Naive thymus-derived CD8-positive, alpha-beta T cell (primary cell): Measurements from ENCODE around the gene MYO5A. TPM values are rescaled to one million over a fixed set of nuclear protein-coding genes. Genes with fewer than 3 reads are reported as not detected.
"Not testable (repeated sequence)": the region's sequence is repeated elsewhere in the genome, so short reads cannot be mapped to it uniquely, and the experiment has no call there.

Experiments used
- ATAC-seq, 2 donors: fragments of 150-1000 bp; cut with Tn5 transposase in 1 of 2; sonication (Bioruptor Pico), chemical (Tn5 transposase) in 1 of 2; 1 replicate in 1 of 2; 2 replicates in 1 of 2; pipeline ENCODE4 v1.10.0; 2021; ENCODE audit warnings: mild to moderate bottlenecking in 2 of 2, moderate library complexity in 2 of 2
- POLR2A ChIA-PET: fragments of 350-600 bp; sonication (Branson Sonifier 250); formaldehyde crosslinking; loops from one replicate; lab custom pipeline; 2021; ENCODE audit warnings: antibody characterized with exemption; lab: Charles Lee
- DNase-seq, 10 donors: peaks; one replicate each; pipeline versions ENCODE4 v3.0.0 to v3.0.0-alpha.2; 2020 to 2022
- H3K27ac Mint-ChIP-seq, 10 donors: one replicate each; pipeline ENCODE4 v1.8.0; 2020 to 2022; ENCODE audit warnings: mild to moderate bottlenecking in 10 of 10, mixed read lengths in 10 of 10, moderate library complexity in 4 of 10, inconsistent platforms in 1 of 10
- H3K27me3 Mint-ChIP-seq, 5 donors: one replicate each; pipeline ENCODE4 v1.8.0; 2021 to 2022; ENCODE audit warnings: mixed read lengths in 5 of 5
- H3K36me3 Mint-ChIP-seq, 3 donors: one replicate each; pipeline ENCODE4 v1.8.0; 2020 to 2022; ENCODE audit warnings: mixed read lengths in 3 of 3, mild to moderate bottlenecking in 2 of 3, inconsistent platforms in 1 of 3
- H3K4me1 Mint-ChIP-seq, 4 donors: one replicate each; pipeline ENCODE4 v1.8.0; 2021 to 2022; ENCODE audit warnings: mixed read lengths in 4 of 4
- H3K4me3 Mint-ChIP-seq, 10 donors: one replicate each; pipeline ENCODE4 v1.8.0; 2020 to 2022; ENCODE audit warnings: mild to moderate bottlenecking in 10 of 10, mixed read lengths in 10 of 10, moderate library complexity in 6 of 10, inconsistent platforms in 1 of 10
- H3K9me3 Mint-ChIP-seq, 9 donors: one replicate each; pipeline ENCODE4 v1.8.0; 2020 to 2022; ENCODE audit warnings: mixed read lengths in 9 of 9, mild to moderate bottlenecking in 3 of 9, inconsistent platforms in 1 of 9, moderate library complexity in 1 of 9
- polyA plus RNA-seq, 3 donors: library from polyadenylated mRNA; unstranded; fragments of 300-500 nt; fragmentation: Illumina TruSeq; gene quantifications; one replicate each; pipeline ENCODE4 v1.2.3, GENCODE V29; 2021
- total RNA-seq, 8 experiments: library from RNA in 2 of 8; stranded (reverse) in 2 of 8; gene quantifications; one replicate each; pipeline ENCODE4 v1.2.3 and lab custom pipeline; 2021 to 2026

Gene MYO5A
- total and polyA plus RNA-seq, 5 experiments from 2014 or later = 2.3 to 23.2 (median 5.6) TPM

DNA sequence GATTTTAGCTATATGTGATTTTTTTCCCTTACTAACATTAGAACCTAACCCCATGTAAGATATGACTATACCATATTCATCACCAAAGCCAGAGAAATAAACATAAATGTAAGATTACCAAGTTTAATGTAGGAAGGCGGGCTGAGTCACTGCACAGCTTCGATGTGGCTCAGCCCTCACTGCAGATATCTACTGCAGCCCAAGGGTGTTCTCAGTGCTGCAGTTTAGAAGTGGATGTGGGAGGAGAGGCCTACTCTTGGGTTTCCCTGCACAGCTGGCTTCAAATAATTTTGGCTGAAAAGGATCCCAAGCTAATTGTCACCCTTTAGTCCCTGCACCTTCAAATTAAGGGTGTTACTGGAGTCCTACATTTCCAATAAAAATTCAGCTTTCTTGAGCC is 30.9 kb upstream of the MYO5A start:
- POLR2A ChIA-PET = interaction anchor here (0.7 kb wide), 1 partner anchor 58 kb away, joined by 3 read pairs; no protein-coding TSS in a partner anchor
- Mint-ChIP-seq H3K27me3 (no peaks in the 10 kb centered on the region), H3K4me1 (peaks cover 22 to 66% (median 53%) of the 10 kb centered on the region in 4 donors), H3K36me3 (peaks cover 0 to 46% (median 8%) of the 10 kb centered on the region in 3 donors), H3K4me3 (peak overlapping the region in 1 of 10 donors; percentile 19), H3K27ac (peak overlapping the region in 3 of 10 donors; percentile 23 to 60 (median 28)), H3K9me3 (no peaks in the 10 kb centered on the region)
- DNase-seq (no peak), ATAC-seq (no peak)

- peak overlapping the region in 4 of 10 donors; percentile 9 to 29 (median 26) for H3K27ac Mint-ChIP-seq
- ATAC-seq = no peak
- POLR2A ChIA-PET = no interaction called here
Observed at GRCh38 chr15:52559022-52559421, 30.3 kb upstream of the MYO5A start.

DNA sequence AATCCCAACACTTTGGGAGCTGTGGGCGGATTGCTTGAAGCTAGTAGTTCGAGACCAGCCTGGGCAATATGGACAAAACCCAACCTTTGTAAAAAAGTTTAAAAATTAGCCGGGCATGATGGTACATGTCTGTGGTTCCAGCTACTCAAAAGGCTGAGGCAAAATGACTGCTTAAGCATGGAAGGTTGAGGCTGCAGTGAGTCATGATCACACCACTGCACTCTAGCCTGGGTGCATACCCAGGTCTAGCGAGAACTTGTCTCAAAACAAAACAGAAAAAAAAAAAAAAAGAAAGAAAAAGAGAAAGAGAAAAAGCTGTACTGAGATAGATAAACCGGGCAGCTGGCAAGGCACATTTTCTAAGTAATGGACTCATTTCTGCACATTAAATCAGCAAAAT is 29.5 kb upstream of the MYO5A start:
- H3K27ac Mint-ChIP-seq = peak overlapping the region in 3 of 10 donors; percentile 8 to 66 (median 36)
- peaks cover 24 to 55% (median 48%) of the 10 kb centered on the region in 4 donors for H3K4me1 Mint-ChIP-seq
- H3K27me3 Mint-ChIP-seq = no peaks in the 10 kb centered on the region
- ATAC-seq (peak in 1 of 2 donors; percentile 61), DNase-seq (peak in 1 of 10 donors; percentile 5)
- H3K4me3 Mint-ChIP-seq = peak overlapping the region in 3 of 10 donors; percentile 8 to 36 (median 20)
- POLR2A ChIA-PET = no interaction called here
- H3K36me3 Mint-ChIP-seq = peaks cover 0 to 59% (median 12%) of the 10 kb centered on the region in 3 donors
- H3K9me3 Mint-ChIP-seq = no peaks in the 10 kb centered on the region

More at GRCh38 chr15:52559022-52559421, 30.3 kb upstream of the MYO5A start:
- Mint-ChIP-seq H3K4me3 (peak overlapping the region in 1 of 10 donors; percentile 43), H3K4me1 (peaks cover 22 to 63% (median 49%) of the 10 kb centered on the region in 4 donors), H3K27me3 (no peaks in the 10 kb centered on the region), H3K9me3 (no peaks in the 10 kb centered on the region), H3K36me3 (peaks cover 0 to 50% (median 12%) of the 10 kb centered on the region in 3 donors)
- DNase-seq = no peak

DNA sequence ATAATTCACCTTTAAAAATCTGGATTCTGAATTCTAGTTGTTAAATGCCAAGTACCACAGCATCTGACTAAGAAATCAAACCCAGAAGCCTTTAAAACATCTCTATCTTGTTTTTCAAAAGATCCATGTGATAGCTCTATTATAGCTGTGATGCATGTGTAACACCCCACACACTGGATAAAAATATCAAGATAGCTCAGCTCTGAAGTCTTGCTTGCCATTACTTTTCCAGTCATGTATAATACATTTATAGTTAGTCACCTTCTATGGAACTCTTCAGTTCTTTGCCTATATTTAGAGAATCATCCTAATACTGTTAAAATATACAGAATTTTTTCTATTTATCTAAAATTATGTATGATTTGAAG is 28.6 kb upstream of the MYO5A start:
- no peak overlapping the region for H3K4me3 Mint-ChIP-seq
- POLR2A ChIA-PET = no interaction called here
- H3K36me3 Mint-ChIP-seq = peaks cover 0 to 56% (median 9%) of the 10 kb centered on the region in 3 donors
- no peaks in the 10 kb centered on the region for H3K27me3 Mint-ChIP-seq
- ATAC-seq (no peak), DNase-seq (no peak)
- no peaks in the 10 kb centered on the region for H3K9me3 Mint-ChIP-seq
- H3K27ac Mint-ChIP-seq = peak overlapping the region in 2 of 10 donors; percentile 7 to 15
- H3K4me1 Mint-ChIP-seq = peaks cover 19 to 49% (median 41%) of the 10 kb centered on the region in 4 donors

GRCh38 chr15:52556524-52557273 is 28.0 kb upstream of the MYO5A start:
- Mint-ChIP-seq H3K4me1 (peaks cover 19 to 47% (median 39%) of the 10 kb centered on the region in 4 donors), H3K36me3 (peaks cover 0 to 61% (median 9%) of the 10 kb centered on the region in 3 donors)

DNA sequence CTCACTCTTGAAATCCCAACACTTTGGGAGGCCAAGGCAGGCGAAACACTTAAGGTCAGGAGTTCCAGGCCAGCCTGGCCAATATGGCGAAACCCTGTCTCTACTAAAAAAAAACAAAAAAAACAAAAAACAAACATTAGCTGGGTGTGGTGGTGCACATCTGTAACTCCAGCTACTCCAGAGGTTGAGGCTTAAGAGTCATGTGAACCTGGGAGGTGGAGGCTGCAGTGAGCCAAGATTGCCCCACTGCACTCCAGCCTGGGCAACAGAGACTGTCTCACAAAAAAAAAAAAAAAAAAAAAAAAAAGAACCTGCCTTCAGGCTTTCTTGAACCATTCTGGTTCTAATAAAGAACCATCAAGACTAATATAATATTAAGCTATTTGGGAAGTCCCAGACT is 23.6 kb upstream of the MYO5A start:
- Mint-ChIP-seq H3K27me3 (no peaks in the 10 kb centered on the region), H3K9me3 (no peaks in the 10 kb centered on the region), H3K36me3 (peaks cover 0 to 82% (median 17%) of the 10 kb centered on the region in 3 donors), H3K4me1 (peaks cover 4 to 17% (median 8%) of the 10 kb centered on the region in 4 donors), H3K27ac (peak overlapping the region in 1 of 10 donors; percentile 38), H3K4me3 (no peak overlapping the region)
- no peak for DNase-seq
- POLR2A ChIA-PET = interaction anchor here (0.6 kb wide), 1 partner anchor 73 kb away, joined by 3 read pairs; no protein-coding TSS in a partner anchor
- ATAC-seq = no peak

More at GRCh38 chr15:52556524-52557273, 28.0 kb upstream of the MYO5A start:
- POLR2A ChIA-PET = no interaction called here
- no peaks in the 10 kb centered on the region for H3K9me3 Mint-ChIP-seq
- H3K4me3 Mint-ChIP-seq = no peak overlapping the region
- no peaks in the 10 kb centered on the region for H3K27me3 Mint-ChIP-seq
- DNase-seq = no peak
- no peak for ATAC-seq
- H3K27ac Mint-ChIP-seq = peak overlapping the region in 4 of 10 donors; percentile 15 to 69 (median 28)

DNA sequence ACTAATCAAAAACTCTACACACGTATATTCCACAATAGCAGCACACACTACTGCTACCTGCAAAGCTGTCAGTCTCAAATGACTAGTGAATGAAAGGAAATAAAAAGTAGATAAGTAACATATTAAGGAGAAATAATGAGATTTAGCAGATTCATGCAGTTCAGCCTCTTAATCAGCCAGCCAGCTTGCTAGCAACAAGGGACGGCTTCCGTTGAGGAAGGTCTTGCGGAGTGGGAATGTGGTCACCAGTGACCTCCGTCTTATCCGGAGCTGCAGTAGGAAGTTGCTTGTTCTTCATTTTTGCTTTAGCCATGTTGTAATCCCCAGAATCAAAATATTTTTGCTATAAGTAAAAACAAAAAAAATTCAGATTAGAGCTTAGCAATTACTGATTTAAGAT is 23.1 kb upstream of the MYO5A start:
- no peak for DNase-seq
- peak overlapping the region in 2 of 10 donors; percentile 6 to 38 for H3K27ac Mint-ChIP-seq
- POLR2A ChIA-PET = no interaction called here
- no peak for ATAC-seq
- H3K4me1 Mint-ChIP-seq = peaks cover 4 to 17% (median 8%) of the 10 kb centered on the region in 4 donors
- no peak overlapping the region for H3K4me3 Mint-ChIP-seq
- H3K36me3 Mint-ChIP-seq = peaks cover 0 to 82% (median 20%) of the 10 kb centered on the region in 3 donors
- peaks cover 0 to 3% (median 0%) of the 10 kb centered on the region in 9 donors for H3K9me3 Mint-ChIP-seq
- H3K27me3 Mint-ChIP-seq = no peaks in the 10 kb centered on the region

DNA sequence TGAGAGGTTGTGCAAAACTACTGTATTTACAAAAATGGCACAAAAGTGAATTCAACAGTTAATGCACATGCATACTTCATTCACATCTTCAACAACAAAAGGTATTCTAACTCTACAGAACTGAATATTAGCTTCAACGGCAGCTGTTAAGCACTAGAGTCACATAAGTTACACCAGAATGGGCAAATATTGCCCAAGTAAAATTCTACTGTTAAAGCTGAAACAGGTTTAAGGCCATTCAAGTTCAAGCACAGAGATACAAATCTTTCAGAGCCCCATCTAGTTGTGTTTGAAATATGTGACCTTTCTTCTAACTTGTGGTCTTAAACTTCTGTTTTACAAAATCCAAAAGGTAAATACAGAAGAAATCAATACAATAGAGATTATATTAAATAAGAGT is 22.5 kb upstream of the MYO5A start:
- H3K4me1 Mint-ChIP-seq = peaks cover 3 to 12% (median 8%) of the 10 kb centered on the region in 4 donors
- peaks cover 0 to 82% (median 20%) of the 10 kb centered on the region in 3 donors for H3K36me3 Mint-ChIP-seq
- H3K4me3 Mint-ChIP-seq, H3K27me3 Mint-ChIP-seq, H3K27ac Mint-ChIP-seq, ATAC-seq, DNase-seq, H3K9me3 Mint-ChIP-seq, POLR2A ChIA-PET: not testable (repeated sequence)

- POLR2A ChIA-PET = no interaction called here
- ATAC-seq = peak in 1 of 2 donors; percentile 30
- H3K27me3 Mint-ChIP-seq = peaks cover 0 to 2% (median 0%) of the 10 kb centered on the region in 5 donors
- no peak for DNase-seq
- H3K4me1 Mint-ChIP-seq = peaks cover 0 to 6% (median under 1%) of the 10 kb centered on the region in 4 donors
- H3K27ac Mint-ChIP-seq = peak overlapping the region in 3 of 10 donors; percentile 3 to 82 (median 5)
- peaks cover 0 to 21% (median 7%) of the 10 kb centered on the region in 9 donors for H3K9me3 Mint-ChIP-seq
- peaks cover 0 to 52% (median 25%) of the 10 kb centered on the region in 3 donors for H3K36me3 Mint-ChIP-seq
- H3K4me3 Mint-ChIP-seq = no peak overlapping the region
Observed at GRCh38 chr15:52546031-52546751, 17.5 kb upstream of the MYO5A start.

GRCh38 chr15:52540374-52541012 is 11.8 kb upstream of the MYO5A start:
- no peak for DNase-seq
- no peak for ATAC-seq
- Mint-ChIP-seq H3K27me3 (peaks cover 0 to 4% (median 2%) of the 10 kb centered on the region in 5 donors), H3K27ac (no peak overlapping the region), H3K36me3 (peaks cover 0 to 5% (median under 1%) of the 10 kb centered on the region in 3 donors), H3K9me3 (peaks cover 0 to 18% (median 3%) of the 10 kb centered on the region in 9 donors), H3K4me3 (no peak overlapping the region), H3K4me1 (peaks cover 0 to 1% (median 0%) of the 10 kb centered on the region in 4 donors)
- POLR2A ChIA-PET = interaction anchor here (0.6 to 0.9 kb wide), 2 partner anchors 9 to 58 kb away, joined by 3 to 4 read pairs; no protein-coding TSS in a partner anchor

GRCh38 chr15:52537459-52537858 is 8.8 kb upstream of the MYO5A start:
- POLR2A ChIA-PET = no interaction called here
- H3K9me3 Mint-ChIP-seq = peaks cover 0 to 7% (median 0%) of the 10 kb centered on the region in 9 donors
- ATAC-seq (no peak), DNase-seq (no peak)
- H3K27me3 Mint-ChIP-seq = peaks cover 4 to 12% (median 5%) of the 10 kb centered on the region in 5 donors
- no peaks in the 10 kb centered on the region for H3K4me1 Mint-ChIP-seq
- H3K36me3 Mint-ChIP-seq = no peaks in the 10 kb centered on the region
- H3K4me3 Mint-ChIP-seq = no peak overlapping the region
- no peak overlapping the region for H3K27ac Mint-ChIP-seq

DNA sequence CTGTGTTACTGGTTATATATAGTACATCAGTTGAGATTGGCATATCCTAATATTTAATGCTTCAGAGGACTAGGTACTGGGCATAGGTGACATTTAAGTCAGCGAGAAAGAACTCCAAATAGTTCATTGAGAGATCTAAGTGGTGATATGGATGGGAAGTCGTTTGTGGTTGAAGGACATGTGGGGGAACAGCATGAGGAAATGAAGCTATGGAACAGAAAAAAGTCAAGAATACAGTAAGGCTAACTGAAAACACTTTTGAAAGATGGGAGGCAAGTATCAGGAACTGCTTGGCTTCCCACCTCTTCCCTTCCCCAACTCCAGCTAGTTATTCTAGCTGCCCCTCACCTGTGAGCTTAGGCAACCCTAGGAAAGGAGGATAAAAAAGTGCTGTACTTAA is 3.7 kb upstream of the MYO5A start:
- Mint-ChIP-seq H3K27ac (no peak overlapping the region), H3K4me3 (no peak overlapping the region), H3K9me3 (no peaks in the 10 kb centered on the region), H3K36me3 (no peaks in the 10 kb centered on the region), H3K27me3 (peaks cover 4 to 12% (median 5%) of the 10 kb centered on the region in 5 donors), H3K4me1 (peaks cover 12 to 16% (median 15%) of the 10 kb centered on the region in 4 donors)
- DNase-seq = no peak
- ATAC-seq = no peak
- POLR2A ChIA-PET = no interaction called here
